IPS-20b (cell line): ENCODE measurements around the gene SH3RF3.

Source experiments
- H3K27ac ChIP-seq: one replicate; pipeline ENCODE4 v1.5.1; 2013; ENCODE audit warnings: low read length
- H3K27me3 ChIP-seq: 2 replicates; pipeline ENCODE4 v1.6.1; 2013; ENCODE audit warnings: mild to moderate bottlenecking, low read length, inconsistent platforms; ENCODE audit not compliant: insufficient read depth
- H3K36me3 ChIP-seq: 2 replicates; pipeline ENCODE4 v1.6.1; 2013; ENCODE audit warnings: low read depth, mild to moderate bottlenecking, inconsistent platforms, low read length, moderate library complexity; ENCODE audit not compliant: insufficient read depth
- H3K4me1 ChIP-seq: 2 replicates; pipeline ENCODE4 v1.6.1; 2013; ENCODE audit warnings: mild to moderate bottlenecking, control low read depth, inconsistent platforms, low read length, moderate library complexity; ENCODE audit not compliant: insufficient read depth
- H3K4me3 ChIP-seq: 2 replicates; pipeline ENCODE4 v1.5.1; 2013; ENCODE audit warnings: mild to moderate bottlenecking, low read length, inconsistent platforms
- H3K9ac ChIP-seq: 2 replicates; pipeline ENCODE4 v1.6.1; 2013; ENCODE audit warnings: low read depth, mild to moderate bottlenecking, inconsistent platforms, low read length, moderate library complexity
- H3K9me3 ChIP-seq: 2 replicates; pipeline ENCODE4 v1.6.1; 2013; ENCODE audit warnings: mild to moderate bottlenecking, low read depth, low read length, inconsistent platforms; ENCODE audit not compliant: insufficient read depth

Gene SH3RF3

DNA sequence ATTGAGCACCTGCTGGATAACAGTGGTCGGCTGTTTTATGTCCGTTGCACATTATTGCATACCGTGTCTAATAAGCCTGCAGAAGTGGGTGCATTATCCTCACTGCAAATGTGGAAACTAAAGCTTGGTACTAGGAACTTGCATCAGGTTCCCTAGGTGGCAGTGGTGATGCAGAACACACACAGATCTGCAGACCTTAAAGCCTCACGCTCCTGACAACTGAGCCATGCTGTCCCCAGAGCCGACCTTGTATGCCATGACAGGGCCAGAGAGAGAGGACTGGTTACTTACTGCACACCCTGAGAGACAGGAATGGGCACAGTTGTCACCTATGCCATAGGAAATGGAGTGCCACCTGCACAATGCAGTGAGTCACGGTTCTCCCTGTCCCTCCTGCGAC lies 151.8 kb downstream of the SH3RF3 start:
- no peak overlapping the region for H3K9ac ChIP-seq
- H3K4me1 ChIP-seq = no peaks in the 10 kb centered on the region; the same call in 1 of the 2 replicates
- no peaks in the 10 kb centered on the region for H3K27me3 ChIP-seq
- no peaks in the 10 kb centered on the region for H3K9me3 ChIP-seq
- no peak overlapping the region for H3K4me3 ChIP-seq
- no peaks in the 10 kb centered on the region for H3K36me3 ChIP-seq
- no peak overlapping the region for H3K27ac ChIP-seq

DNA sequence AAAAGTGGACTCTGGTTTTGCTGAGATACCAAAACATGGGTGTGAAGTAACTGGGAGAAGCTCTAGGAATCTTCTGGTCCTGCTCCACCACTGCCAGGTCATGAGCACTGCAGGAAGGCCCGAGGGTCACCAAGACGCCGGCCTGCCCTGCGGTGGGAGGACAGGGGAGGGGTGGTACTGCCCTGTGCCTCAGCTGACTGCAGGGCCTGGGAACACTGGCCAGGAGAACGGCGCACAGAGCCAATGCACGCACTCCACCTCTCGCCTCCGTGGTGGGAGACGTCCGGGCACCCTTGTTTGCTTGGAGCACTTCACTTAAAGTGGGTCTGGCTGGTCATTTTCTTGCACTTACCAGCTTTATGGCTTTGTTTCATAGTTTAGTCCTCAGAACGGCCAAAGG lies 153.4 kb downstream of the SH3RF3 start:
- Histone ChIP-seq H3K9ac (no peak overlapping the region), H3K27ac (no peak overlapping the region), H3K36me3 (no peaks in the 10 kb centered on the region), H3K27me3 (no peaks in the 10 kb centered on the region), H3K9me3 (no peaks in the 10 kb centered on the region), H3K4me3 (no peak overlapping the region), H3K4me1 (no peaks in the 10 kb centered on the region; the same call in 1 of the 2 replicates)

DNA sequence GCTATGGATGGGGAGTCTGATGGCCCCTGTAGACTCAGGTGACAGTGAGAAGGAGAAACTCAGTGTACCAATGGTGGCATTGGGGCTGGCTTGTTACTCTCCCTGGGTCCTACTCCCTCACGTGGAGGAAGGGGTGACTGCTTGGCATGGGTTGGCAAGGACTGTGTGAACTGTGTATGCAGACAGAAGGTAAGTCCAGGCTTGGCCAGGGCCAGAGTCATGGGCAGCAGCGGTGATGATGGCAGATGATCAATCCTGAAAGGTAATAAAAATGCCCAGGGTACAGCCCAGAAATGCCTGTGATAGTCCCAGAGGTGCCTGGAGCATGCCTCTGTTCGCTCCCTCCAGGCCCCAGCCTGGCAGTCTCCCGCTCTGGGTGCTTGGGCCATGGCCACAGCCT lies 153.9 kb downstream of the SH3RF3 start:
- Histone ChIP-seq H3K27me3 (no peaks in the 10 kb centered on the region), H3K36me3 (no peaks in the 10 kb centered on the region), H3K4me1 (no peaks in the 10 kb centered on the region; the same call in 1 of the 2 replicates), H3K9ac (no peak overlapping the region), H3K27ac (no peak overlapping the region), H3K4me3 (no peak overlapping the region), H3K9me3 (no peaks in the 10 kb centered on the region)

DNA sequence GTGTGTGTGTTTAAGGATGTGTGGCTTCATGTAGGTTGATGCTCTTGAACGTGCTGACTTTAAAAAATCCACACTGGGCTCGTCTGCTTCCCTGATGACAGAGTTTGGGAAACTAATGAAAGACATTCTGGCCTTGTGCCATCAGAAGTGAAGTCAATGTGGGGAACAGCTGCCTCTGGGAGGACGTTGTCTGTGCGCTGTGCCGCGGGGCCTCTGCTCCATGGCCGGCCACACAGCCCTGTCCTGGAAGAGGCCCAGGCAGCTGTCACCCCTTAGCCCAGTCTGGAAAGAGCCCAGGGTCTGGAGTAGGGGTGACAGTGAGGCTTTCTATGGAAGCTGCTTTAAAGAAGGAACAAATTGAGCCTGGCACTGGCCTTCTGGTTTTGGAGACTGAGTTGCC lies 155.8 kb downstream of the SH3RF3 start:
- no peaks in the 10 kb centered on the region for H3K36me3 ChIP-seq
- no peak overlapping the region for H3K9ac ChIP-seq
- H3K4me1 ChIP-seq = no peaks in the 10 kb centered on the region
- H3K27me3 ChIP-seq = no peaks in the 10 kb centered on the region
- no peak overlapping the region for H3K4me3 ChIP-seq
- H3K27ac ChIP-seq = no peak overlapping the region
- no peaks in the 10 kb centered on the region for H3K9me3 ChIP-seq

DNA sequence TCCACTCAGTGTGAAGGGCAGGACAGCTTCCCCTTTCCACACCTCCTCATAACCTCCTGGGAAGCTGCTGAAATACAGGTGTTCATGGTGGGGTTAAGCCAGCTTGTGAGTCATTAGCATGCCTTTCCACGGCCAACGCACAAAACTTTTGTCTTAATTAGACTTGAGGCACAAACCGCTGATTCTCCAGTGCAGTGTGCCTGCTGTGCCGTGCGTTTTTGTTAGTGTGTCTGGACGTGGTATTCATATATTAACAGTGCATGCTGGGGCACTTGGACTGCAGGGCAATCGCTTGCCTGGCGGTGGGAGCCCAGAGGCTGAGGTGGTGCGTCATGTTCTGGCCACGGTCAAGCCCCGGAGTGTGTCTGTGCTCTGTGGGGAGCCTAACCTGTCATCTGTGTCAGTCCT lies 156.2 kb downstream of the SH3RF3 start:
- Histone ChIP-seq H3K27me3 (no peaks in the 10 kb centered on the region), H3K27ac (no peak overlapping the region), H3K9ac (no peak overlapping the region), H3K4me3 (no peak overlapping the region), H3K4me1 (no peaks in the 10 kb centered on the region), H3K36me3 (no peaks in the 10 kb centered on the region), H3K9me3 (no peaks in the 10 kb centered on the region)

DNA sequence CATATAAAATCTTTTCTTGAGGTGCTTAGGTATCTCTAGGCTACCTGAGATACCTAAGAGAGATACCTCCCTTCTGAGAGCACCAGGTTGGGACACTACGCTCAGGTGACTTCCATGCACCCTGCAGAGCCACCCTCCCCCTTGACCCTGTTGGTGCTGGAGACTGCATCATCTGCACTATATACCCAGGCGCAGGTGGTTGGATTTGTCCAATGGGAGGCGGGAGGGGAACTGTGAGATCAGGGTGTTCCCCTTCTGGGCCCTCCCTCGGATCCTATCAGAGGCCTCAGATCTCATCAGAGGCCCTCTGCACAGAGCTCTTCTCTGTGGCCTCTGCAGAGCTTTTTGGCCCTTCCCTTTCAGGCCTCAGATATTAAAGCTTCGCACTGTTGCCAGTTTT lies 158.4 kb downstream of the SH3RF3 start:
- no peak overlapping the region for H3K27ac ChIP-seq
- H3K4me1 ChIP-seq = no peaks in the 10 kb centered on the region
- no peak overlapping the region for H3K4me3 ChIP-seq
- no peaks in the 10 kb centered on the region for H3K36me3 ChIP-seq
- no peaks in the 10 kb centered on the region for H3K9me3 ChIP-seq
- no peaks in the 10 kb centered on the region for H3K27me3 ChIP-seq
- no peak overlapping the region for H3K9ac ChIP-seq

DNA sequence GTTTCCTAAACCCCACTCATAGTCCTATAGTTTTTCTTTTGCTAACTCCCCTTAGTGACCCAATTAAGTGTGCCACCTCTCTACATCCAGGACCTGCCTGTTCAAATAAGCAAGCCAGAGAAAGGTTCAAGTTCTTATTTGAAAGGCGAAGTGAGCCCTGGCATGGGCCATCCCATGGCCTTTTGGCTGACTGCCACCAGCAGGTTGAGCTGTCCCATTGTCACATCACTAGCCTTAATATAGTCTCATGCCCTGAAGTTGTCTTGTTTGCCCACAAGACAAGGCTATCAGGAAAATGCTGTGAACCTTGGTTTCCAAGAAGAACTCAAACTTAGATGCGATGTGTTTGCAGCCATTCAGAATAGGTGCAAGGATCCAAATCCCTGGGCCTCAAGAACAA lies 158.8 kb downstream of the SH3RF3 start:
- no peak overlapping the region for H3K4me3 ChIP-seq
- H3K36me3 ChIP-seq = no peaks in the 10 kb centered on the region
- no peaks in the 10 kb centered on the region for H3K27me3 ChIP-seq
- no peak overlapping the region for H3K9ac ChIP-seq
- H3K27ac ChIP-seq = no peak overlapping the region
- no peaks in the 10 kb centered on the region for H3K9me3 ChIP-seq
- H3K4me1 ChIP-seq = no peaks in the 10 kb centered on the region

DNA sequence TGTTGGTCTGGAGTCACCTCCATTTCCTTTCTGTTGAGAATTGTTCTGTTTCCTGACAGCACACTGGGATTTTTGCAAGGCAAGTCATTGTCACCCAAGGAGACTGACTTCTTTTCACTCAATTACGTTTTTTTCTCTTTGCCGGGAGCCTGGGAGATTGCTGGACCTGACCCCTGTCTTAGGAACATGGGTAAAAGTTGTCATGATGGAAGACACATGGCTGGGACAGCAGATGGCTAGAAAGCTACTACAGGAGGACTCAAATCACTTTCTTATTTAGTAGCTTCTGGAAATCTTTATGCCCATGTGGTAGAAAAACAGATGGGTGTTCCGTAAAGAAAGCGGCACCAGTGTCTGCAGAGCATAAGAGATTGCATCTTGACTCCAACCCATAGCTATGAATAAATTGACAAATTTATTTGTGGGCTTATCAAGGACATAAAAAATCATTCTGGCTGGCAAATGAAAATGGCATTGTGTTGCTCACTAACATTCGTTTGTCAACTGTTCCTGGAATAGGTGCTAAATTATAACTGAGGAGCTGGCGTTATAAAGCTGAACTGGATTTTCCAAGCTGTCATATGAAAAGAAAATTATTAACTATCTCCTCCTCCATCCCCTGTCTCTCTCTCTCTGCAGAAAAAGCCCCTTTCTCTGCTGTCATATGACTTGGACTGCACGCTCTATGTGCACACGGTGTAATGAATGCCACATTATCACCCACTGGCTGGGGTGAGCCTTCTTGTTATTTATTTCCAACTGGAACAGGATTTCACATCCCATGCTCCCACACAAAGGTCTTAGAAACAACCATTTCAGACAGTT lies 159.8 kb downstream of the SH3RF3 start:
- Histone ChIP-seq H3K9me3 (no peaks in the 10 kb centered on the region), H3K36me3 (no peaks in the 10 kb centered on the region), H3K9ac (no peak overlapping the region), H3K4me3 (no peak overlapping the region), H3K27ac (no peak overlapping the region), H3K27me3 (no peaks in the 10 kb centered on the region), H3K4me1 (no peaks in the 10 kb centered on the region)

DNA sequence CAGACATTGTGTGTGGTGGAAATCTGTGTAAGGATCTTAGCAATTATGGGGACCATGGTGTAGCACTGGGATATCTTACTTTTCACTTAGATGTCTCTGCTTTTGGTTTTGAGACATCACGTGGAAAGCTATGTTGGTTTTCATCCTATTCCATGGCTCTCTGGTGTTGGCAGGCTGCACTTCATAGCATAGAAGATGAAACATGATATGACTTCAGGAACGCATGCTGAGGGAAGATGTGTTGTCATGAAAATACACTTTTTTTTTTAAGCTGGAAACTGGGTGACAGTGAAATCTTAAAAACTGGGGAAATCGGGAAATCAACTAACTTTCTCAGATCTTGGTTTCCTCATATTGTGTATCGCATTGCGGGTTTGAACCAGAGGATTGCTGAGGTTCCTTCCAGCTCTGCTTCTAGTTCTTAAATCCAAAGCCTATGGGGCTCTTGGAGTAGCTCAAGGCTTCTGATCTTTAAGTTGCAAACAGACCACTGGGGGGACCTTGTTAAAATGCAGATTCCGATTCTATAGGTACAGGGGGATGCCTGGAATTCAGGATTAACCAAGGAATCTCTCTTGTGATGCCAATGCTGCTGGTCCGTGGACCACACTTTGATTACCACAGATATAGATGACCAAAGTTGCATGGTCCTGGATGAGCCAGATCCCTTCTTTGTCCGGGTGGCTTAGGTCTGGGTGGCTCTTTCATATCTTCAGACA lies 160.7 kb downstream of the SH3RF3 start:
- no peak overlapping the region for H3K27ac ChIP-seq
- H3K4me1 ChIP-seq = no peaks in the 10 kb centered on the region
- H3K4me3 ChIP-seq = peak overlapping the region; percentile 1; the same call in 1 of the 2 replicates
- no peaks in the 10 kb centered on the region for H3K36me3 ChIP-seq
- no peaks in the 10 kb centered on the region for H3K9me3 ChIP-seq
- H3K27me3 ChIP-seq = no peaks in the 10 kb centered on the region
- H3K9ac ChIP-seq = no peak overlapping the region

DNA sequence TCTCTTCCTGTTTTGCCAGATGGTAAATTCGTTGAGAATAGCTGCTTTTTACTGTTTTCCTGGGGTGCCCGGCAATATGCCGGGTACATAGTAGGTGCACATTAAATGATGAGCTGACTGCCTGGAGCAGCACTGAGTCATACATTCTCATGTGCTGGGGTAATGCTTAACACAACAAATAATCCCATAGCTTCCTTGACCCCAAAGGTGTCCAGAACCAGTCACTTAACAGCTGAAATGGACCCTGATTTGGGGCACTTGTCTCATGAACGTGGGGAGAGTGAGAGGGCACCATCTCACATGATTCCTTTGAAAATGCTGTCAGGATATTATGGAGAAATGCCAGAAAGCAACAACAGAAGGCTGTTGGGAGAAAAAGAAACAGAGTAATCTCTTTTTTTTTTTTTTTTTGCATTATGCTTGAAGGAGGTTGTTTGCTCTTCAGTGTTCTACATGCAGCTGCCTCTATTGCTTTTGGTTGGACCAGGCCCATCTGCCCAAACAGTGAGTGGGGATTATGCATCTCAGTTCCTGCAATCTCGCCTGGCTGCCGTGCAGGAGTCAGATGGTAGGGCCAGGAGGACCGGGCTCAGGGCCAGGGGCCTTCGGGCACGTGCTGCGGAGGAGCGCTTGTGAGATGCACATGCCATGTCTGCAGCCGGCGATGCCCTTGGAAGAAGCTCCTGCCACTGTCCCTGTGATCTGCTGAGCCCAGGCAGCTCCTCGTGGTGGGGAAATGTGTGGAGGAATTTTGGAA lies 162.1 kb downstream of the SH3RF3 start:
- no peak overlapping the region for H3K9ac ChIP-seq
- H3K36me3 ChIP-seq = no peaks in the 10 kb centered on the region
- H3K27ac ChIP-seq = no peak overlapping the region
- no peaks in the 10 kb centered on the region for H3K4me1 ChIP-seq
- H3K4me3 ChIP-seq = no peak overlapping the region
- no peaks in the 10 kb centered on the region for H3K27me3 ChIP-seq
- H3K9me3 ChIP-seq = no peaks in the 10 kb centered on the region

DNA sequence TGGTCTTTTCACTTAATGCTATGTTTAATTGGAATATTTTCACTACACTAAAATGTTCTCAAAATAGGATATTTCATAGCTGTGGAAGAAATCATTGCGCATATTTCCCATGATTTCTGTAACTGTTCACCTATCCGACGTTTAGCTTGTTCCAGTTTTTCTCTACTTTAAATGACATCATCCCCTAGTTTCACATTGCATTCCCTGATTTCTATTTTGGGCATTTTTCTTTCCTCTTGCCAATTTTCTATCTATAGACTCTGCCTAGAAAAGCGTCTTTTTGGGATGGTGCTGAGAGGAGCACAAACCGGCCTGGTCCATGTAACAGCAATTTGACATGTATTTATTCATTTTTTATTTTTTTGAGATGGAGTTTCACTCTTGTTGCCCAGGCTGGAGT lies 163.4 kb downstream of the SH3RF3 start:
- no peaks in the 10 kb centered on the region for H3K27me3 ChIP-seq
- no peak overlapping the region for H3K9ac ChIP-seq
- no peak overlapping the region for H3K27ac ChIP-seq
- H3K4me3 ChIP-seq = no peak overlapping the region
- H3K4me1 ChIP-seq = no peaks in the 10 kb centered on the region
- no peaks in the 10 kb centered on the region for H3K36me3 ChIP-seq
- no peaks in the 10 kb centered on the region for H3K9me3 ChIP-seq
